Activated CD4-positive, alpha-beta T cell treated with anti-CD3 and anti-CD28 coated beads, Interleukin-2, amount 50 U/mL, for 1 hour (primary cell): ENCODE results near the gene NDUFA12.
"Not testable (repeated sequence)": the region's sequence is repeated elsewhere in the genome, so short reads cannot be mapped to it uniquely, and the experiment has no call there.

ENCODE experiments used
- DNase-seq: peaks from one replicate; pipeline ENCODE4 v3.0.0-alpha.2; 2020

Gene NDUFA12

GRCh38 chr12:95003213-95003920 is at the start of gene NDUFA12:
Gene NDUFA12, minus strand, starts transcription at chr12:95003697. Its CDS starts 17 bp downstream, at chr12:95003680.
- peak; percentile 94 for DNase-seq

DNA sequence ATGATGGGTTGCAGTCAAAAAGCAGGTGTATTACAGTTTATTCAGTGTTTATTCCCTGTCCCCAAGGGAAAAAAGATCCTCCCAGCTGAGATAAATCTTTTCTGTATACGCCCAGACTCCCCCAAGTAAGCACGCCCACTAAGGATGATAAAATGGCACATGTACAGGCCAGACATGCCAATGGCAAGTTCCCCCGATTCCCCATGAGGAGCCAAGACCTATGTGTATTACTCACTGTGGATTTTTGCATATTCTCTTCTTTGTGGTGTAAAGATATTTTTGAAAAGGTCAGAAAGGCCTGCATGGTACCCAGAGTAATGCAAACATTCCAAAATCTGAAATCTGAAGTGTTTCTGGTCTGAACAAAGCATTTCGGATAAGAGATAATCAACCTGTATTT is 47.7 kb upstream of the NDUFA12 start:
- DNase-seq, result no peak

DNA sequence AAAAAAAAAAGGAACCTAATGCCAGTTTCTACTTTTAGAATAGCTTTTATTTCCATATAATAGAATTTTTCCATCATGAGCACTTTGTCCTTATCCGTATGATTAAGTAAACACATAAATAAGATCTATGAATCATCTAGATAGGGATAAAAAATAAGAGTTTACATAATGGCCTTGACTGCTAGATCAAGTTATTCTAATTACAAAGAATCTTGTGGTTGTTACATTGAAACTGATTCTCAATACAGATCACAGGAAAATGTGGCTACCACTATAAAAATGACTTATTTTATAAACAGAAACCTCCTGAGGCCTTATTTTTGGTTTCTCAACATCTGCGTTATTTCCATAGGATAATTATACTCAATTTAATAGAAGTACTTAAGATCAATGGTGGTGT is 34.4 kb upstream of the NDUFA12 start:
- no peak for DNase-seq

- DNase-seq, result no peak
Measured at GRCh38 chr12:95034750-95035149, 31.3 kb upstream of the NDUFA12 start.

DNA sequence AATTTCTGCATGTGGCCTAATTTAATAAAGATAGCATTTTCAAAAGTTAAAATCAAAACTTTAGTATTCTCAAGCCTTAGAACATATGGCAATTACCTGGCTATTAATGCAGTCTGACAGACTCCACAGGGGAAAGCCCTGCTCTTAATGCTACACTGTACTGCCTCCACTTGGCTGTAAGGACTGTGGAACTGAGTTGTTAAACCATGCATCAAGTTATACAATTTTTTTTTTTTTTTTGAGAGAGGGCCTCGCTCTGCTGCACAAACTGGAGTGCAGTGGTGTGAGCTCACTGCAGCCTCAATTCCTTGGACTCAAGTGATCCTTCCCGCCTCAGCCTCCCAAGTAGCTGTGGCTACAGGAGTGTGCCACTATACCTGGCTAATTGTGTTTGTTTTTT is 19.0 kb upstream of the NDUFA12 start:
- no peak for DNase-seq

DNA sequence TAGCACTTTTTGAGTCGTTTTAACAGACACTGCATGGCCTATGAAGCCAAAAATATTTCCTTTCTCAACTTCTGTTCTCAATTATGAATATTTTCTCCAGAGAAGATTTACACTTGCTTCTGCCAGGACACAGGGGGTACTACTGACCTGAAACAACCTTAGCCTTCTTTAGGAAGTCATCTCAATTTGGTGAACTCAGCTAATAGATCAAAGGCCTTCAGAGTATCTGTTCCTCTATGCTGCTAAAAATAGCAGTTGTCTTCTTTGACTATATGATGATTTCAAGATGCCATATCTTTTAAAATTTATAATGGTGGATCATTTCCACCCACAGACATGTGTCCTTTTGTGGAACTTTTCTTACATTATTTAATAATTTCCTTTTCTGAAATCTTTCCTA is 14.0 kb upstream of the NDUFA12 start:
- no peak for DNase-seq

DNA sequence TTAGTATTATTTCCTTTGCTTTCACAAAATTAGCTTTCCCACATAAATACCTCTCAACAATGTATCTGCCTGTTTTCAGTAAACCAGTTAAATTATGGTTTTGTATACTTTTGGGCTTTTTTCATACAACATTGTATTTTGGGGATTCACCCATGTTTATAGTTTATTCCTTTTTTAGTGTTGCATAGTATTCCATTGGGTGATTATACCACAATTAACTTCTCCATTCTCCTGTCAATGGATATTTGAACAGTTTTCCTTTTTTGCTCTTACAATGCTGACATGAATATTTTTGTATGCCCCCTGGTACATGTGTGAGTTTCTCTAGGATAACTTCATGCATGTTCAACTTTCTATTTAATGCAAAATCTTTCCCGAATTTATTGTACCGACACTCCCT is 12.6 kb upstream of the NDUFA12 start:
- no peak for DNase-seq

GRCh38 chr12:95014554-95014953 is 11.1 kb upstream of the NDUFA12 start:
- DNase-seq, result no peak

DNA sequence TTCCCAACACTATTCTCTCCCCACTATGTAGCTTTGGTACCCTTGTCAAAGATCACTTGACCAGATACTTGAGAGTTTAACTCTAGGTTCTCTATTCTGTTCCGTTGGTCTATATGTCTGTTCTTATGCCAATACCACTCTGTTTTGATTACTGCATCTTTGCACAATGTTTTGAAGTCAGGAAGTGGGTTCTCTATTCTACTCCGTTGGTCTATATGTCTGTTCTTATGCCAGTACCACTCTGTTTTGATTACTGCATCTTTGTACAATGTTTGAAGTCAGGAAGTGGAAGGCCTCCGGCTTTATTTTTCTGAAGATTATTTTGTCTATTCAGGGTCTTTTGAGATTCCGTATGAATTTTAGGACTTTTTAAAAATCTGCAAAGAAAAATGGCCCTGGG is 2.7 kb upstream of the NDUFA12 start:
- no peak for DNase-seq

DNA sequence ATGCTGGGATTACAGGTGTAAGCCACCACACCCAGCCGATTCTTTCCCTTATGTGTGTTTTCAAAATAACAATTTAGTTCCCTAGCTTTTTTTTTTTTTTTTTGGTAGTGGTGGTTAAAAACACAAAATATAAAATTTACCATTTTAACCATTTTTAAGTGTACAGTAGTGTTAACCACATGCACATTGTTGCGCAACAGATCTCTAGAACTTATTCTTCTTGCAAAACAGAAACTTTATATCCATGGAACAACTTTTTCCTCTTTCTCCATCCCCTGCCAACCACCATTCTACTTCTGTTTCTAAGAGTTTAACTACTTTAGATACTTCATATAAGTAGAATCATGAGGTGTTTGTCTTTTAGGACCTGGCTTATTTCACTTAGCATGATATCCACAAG is 1.1 kb upstream of the NDUFA12 start:
- no peak for DNase-seq

DNA sequence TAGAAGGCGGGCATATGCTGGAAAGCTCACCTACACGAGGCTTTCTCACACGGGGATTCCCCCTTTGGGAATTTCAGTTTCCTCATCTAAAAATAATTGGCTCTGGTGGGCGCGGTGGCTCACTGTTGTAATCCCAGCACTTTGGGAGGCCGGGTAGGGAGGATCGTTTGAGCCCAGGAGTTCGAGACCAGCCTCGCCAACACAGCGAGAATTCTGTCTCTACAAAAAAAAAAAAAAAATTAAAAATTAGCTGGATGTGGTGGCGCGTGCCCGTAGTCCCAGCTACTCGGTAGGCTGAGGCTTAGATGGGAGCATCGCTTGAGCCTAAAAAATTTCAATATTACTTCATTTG is 400 bp upstream of the NDUFA12 start:
- no peak for DNase-seq

DNA sequence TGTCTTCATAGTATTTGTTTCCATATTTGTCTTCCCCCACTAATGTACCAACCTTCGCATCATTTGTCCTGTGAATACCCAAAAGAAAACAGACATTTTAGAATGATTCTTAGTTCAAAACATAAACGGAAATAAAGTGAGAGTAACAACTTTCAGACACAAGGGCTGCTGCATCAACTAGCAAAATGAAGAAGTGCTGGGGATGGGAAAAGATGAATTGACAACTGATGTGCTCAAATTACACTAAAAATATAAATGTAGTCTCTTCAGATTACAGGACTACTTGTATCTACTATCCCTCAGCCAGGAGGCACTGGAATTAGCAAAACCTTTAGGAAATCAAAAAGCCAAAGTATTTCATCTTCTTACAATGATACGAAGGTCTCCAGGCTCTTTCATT is 743 bp downstream of the NDUFA12 start:
- DNase-seq, result no peak

GRCh38 chr12:94998326-94998725 is 5.2 kb downstream of the NDUFA12 start:
- DNase-seq, result no peak

DNA sequence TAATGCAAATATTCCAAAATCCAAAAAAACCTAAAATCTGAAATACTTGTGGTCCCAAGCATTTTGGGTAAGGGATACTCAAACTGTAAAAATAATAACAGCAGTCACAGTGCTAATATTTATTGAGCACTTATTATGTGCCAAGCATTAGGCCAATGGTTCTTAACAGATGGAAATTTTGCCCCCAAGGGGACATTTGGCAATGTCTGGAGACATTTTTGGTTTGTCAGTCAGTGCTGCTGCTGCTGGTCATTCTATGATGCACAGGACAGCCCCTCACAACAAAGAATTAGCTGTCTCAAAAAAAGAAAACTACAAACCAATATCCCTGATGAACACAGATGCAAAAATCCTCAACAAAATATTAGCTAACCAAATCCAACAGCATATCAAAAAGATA is 5.8 kb downstream of the NDUFA12 start:
- DNase-seq, result no peak

- no peak for DNase-seq
Measured at GRCh38 chr12:94997061-94997460, 6.4 kb downstream of the NDUFA12 start.

GRCh38 chr12:94994312-94994711 is 9.2 kb downstream of the NDUFA12 start:
- no peak for DNase-seq

- DNase-seq, result not testable (repeated sequence)
Measured at GRCh38 chr12:94993855-94994254, 9.6 kb downstream of the NDUFA12 start.

- no peak for DNase-seq
Measured at GRCh38 chr12:94990222-94990621, 13.3 kb downstream of the NDUFA12 start.

- no peak for DNase-seq
Measured at GRCh38 chr12:94988471-94988870, 15.0 kb downstream of the NDUFA12 start.

- no peak for DNase-seq
Measured at GRCh38 chr12:94987801-94988200, 15.7 kb downstream of the NDUFA12 start.

GRCh38 chr12:94987076-94987669 is 16.3 kb downstream of the NDUFA12 start:
- DNase-seq, result no peak

DNA sequence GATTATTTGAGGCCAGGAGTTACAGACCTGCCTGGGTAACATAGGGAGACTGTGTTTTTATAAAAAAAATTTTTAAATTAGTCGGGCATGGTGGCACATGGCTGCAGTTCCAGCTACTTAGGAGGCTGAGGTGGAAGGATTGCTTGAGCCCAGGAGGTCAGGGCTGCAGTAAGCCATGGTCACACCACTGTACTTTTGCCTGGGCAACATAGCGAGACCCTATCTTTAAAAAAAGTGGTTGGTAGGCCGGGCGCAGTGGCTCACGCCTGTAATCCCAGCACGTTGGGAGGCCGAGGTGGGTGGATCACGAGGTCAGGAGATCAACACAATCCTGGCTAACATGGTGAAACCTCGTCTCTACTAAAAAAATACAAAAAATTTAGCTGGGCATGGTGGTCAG is 18.4 kb downstream of the NDUFA12 start:
- DNase-seq, result not testable (repeated sequence)

DNA sequence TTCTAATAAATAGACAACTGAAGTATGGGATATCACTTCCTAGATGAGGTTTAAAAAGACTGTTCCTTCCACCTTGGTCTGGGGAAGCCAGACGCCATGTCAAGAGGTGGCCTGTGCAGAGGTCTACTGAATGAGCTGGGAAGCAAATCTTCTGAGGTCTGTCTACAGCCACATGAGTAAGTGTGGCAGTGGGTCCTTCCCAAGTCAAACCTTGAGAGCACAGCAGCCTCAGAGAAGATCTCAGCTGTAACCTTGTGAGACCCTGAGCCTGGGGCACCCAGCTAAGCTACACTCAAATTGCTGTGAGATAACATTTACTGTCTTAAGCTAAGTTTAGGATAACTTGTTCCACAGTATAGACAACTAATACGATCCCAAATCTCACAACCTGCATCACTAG is 20.2 kb downstream of the NDUFA12 start:
- DNase-seq, result no peak

- DNase-seq, result no peak
Measured at GRCh38 chr12:94982456-94982855, 21.0 kb downstream of the NDUFA12 start.

DNA sequence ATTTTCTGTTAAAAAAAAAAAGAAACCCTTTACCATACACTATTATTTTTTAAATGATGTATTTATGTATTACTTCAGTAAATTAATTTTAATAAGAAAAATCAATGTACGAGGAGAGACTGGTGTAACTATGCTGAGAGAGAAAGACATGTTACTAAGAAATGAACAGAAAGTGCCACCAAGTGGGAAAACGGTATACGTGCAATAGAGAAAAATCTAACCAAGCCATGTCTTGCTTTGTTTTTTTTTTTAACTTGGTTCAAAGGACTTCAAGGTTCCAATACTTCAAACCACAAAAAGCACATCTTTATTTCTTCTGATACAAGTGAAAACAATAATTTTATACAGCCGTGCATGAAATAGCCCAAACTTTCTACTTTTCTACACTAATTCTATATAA is 22.9 kb downstream of the NDUFA12 start:
- DNase-seq, result no peak
